Measurements from ENCODE around the gene NCS1. TPM values are rescaled to one million over a fixed set of nuclear protein-coding genes. Genes with fewer than 3 reads are reported as not detected.
A peak's percentile ranks its signal among the peaks of the same experiment; 100 is the strongest.

Gene NCS1
- total RNA-seq, 2 donors from 2014 or later: 4.5 to 26.1 TPM

- Histone ChIP-seq H3K27me3 (no peaks in the 10 kb centered on the region), H3K36me3 (no peaks in the 10 kb centered on the region), H3K4me3 (no peak overlapping the region), H3K4me1 (no peaks in the 10 kb centered on the region), H3K9me3 (no peaks in the 10 kb centered on the region), H3K27ac (no peak overlapping the region)
- DNase-seq (ENCODE audit: low spot score): no peak
- TF ChIP-seq CTCF (IDR thresholded peaks at IDR 0.05): no peak
Observed at GRCh38 chr9:130234340-130235260, 62.4 kb downstream of the NCS1 start.

GRCh38 chr9:130235558-130236435 lies 63.6 kb downstream of the NCS1 start:
- H3K9me3 ChIP-seq: no peaks in the 10 kb centered on the region
- peak; percentile 99 for TF ChIP-seq CTCF (IDR thresholded peaks at IDR 0.05)
- no peaks in the 10 kb centered on the region for H3K36me3 ChIP-seq
- no peaks in the 10 kb centered on the region for H3K4me1 ChIP-seq
- no peaks in the 10 kb centered on the region for H3K27me3 ChIP-seq
- H3K4me3 ChIP-seq: no peak overlapping the region
- H3K27ac ChIP-seq: no peak overlapping the region
- peak; percentile 75 for DNase-seq (ENCODE audit: low spot score)

GRCh38 chr9:130236436-130236985 lies 64.3 kb downstream of the NCS1 start:
- no peaks in the 10 kb centered on the region for H3K27me3 ChIP-seq
- no peaks in the 10 kb centered on the region for H3K9me3 ChIP-seq
- no peak overlapping the region for H3K27ac ChIP-seq
- no peaks in the 10 kb centered on the region for H3K4me1 ChIP-seq
- DNase-seq (ENCODE audit: low spot score): no peak
- no peak overlapping the region for H3K4me3 ChIP-seq
- no peaks in the 10 kb centered on the region for H3K36me3 ChIP-seq
- peak; percentile 1 to 21 for TF ChIP-seq CTCF (IDR thresholded peaks at IDR 0.05)

- no peak for TF ChIP-seq CTCF (IDR thresholded peaks at IDR 0.05)
- H3K27ac ChIP-seq: no peak overlapping the region
- no peaks in the 10 kb centered on the region for H3K9me3 ChIP-seq
Observed at GRCh38 chr9:130237076-130237475, 64.9 kb downstream of the NCS1 start.

GRCh38 chr9:130237763-130238524 lies 65.7 kb downstream of the NCS1 start:
- no peak for TF ChIP-seq CTCF (IDR thresholded peaks at IDR 0.05)
- Histone ChIP-seq H3K27ac (no peak overlapping the region), H3K36me3 (no peaks in the 10 kb centered on the region), H3K9me3 (no peaks in the 10 kb centered on the region), H3K27me3 (no peaks in the 10 kb centered on the region), H3K4me3 (no peak overlapping the region), H3K4me1 (peaks cover 0 to under 1% of the 10 kb centered on the region in 2 donors)
- DNase-seq (ENCODE audit: low spot score): no peak

More at GRCh38 chr9:130237076-130237475, 64.9 kb downstream of the NCS1 start:
- H3K4me3 ChIP-seq: no peak overlapping the region
- no peaks in the 10 kb centered on the region for H3K4me1 ChIP-seq
- no peaks in the 10 kb centered on the region for H3K36me3 ChIP-seq
- no peaks in the 10 kb centered on the region for H3K27me3 ChIP-seq
- no peak for DNase-seq (ENCODE audit: low spot score)

Measured in right atrium auricular region (tissue), 2 donors.